Measurements from ENCODE around the gene EPHB4. TPM values are rescaled to one million over a fixed set of nuclear protein-coding genes. Genes with fewer than 3 reads are reported as not detected.
"Not testable (repeated sequence)": the region's sequence is repeated elsewhere in the genome, so short reads cannot be mapped to it uniquely, and the experiment has no call there.

Gene EPHB4
- total RNA-seq, 2 donors from 2014 or later: 4.1 to 6.4 TPM

GRCh38 chr7:100762841-100763240 lies 64.5 kb downstream of the EPHB4 start:
- H3K36me3 Mint-ChIP-seq (ENCODE audit: low read depth); H3K4me3 Mint-ChIP-seq; H3K9me3 Mint-ChIP-seq; H3K27me3 Mint-ChIP-seq; ATAC-seq (replicated peaks); H3K4me1 Mint-ChIP-seq; H3K27ac Mint-ChIP-seq: not testable (repeated sequence)

DNA sequence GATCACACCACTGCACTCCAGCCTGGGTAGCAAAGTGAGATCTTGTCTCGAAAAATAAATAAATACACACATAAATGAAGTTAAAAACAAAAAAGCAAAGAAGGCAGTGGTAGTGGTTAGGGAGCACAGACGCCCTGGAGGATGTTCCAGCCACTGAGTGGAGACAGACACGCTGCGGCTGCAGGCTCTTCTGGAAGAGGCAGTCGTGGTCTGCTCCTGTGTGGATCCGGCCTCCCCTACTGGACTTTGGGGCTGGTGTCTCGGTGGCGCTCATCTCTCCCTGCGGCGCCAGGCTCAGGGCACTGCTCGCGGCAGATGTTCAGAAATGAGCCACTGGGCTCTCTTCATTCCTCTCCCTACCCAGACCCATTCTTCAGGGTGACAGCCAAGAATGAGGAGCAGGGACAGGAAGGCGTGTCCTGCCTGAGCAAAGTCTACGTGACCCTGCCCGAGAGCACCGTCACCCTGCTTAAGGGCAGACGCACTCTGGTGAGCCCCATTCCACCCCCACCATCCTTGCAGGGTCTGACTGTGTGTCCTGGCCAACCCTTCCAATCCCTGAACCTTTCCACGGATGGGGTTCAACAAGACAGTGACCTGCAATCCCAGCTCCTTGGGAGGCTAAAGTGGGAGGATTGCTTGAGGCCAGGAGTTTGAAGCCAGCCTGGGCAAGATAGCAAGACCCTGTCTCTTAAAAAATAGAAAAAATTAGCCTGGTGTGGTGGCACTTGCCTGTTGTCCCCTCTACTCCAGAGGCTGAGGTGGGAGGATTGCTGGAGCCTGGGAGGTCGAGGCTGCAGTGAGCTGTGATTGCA lies 67.8 kb downstream of the EPHB4 start:
- H3K27me3 Mint-ChIP-seq: no peaks in the 10 kb centered on the region
- ATAC-seq (replicated peaks): no peak
- no peak overlapping the region for H3K27ac Mint-ChIP-seq
- H3K36me3 Mint-ChIP-seq (ENCODE audit: low read depth): no peaks in the 10 kb centered on the region
- H3K4me1 Mint-ChIP-seq: no peaks in the 10 kb centered on the region
- no peak overlapping the region for H3K4me3 Mint-ChIP-seq
- no peaks in the 10 kb centered on the region for H3K9me3 Mint-ChIP-seq

- Mint-ChIP-seq H3K27me3 (peaks cover 18% of the 10 kb centered on the region), H3K36me3 (ENCODE audit: low read depth) (no peaks in the 10 kb centered on the region), H3K27ac (no peak overlapping the region), H3K4me1 (no peaks in the 10 kb centered on the region), H3K9me3 (no peaks in the 10 kb centered on the region), H3K4me3 (no peak overlapping the region)
- no peak for ATAC-seq (replicated peaks)
Observed at GRCh38 chr7:100753750-100754149, 73.6 kb downstream of the EPHB4 start.

DNA sequence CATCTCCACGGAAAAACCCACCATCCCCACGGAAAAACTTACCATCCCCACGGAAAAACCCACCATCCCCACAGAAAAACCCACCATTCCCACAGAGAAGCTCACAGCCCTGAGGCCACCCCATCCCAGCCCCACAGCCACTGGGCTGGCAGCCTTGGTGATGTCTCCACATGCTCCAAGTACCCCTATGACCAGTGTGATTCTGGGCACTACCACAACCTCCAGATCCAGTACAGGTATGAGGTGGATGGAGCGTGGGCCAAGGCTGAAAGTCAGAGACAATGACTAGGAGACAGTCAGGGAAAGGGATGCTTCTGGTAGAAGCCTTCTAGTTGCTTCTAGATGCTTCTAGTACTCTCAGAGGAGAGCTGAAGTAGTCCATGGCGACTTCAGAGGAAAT lies 74.3 kb downstream of the EPHB4 start:
- Mint-ChIP-seq H3K9me3 (no peaks in the 10 kb centered on the region), H3K4me3 (no peak overlapping the region), H3K27ac (peak overlapping the region; percentile 31), H3K36me3 (ENCODE audit: low read depth) (no peaks in the 10 kb centered on the region), H3K4me1 (no peaks in the 10 kb centered on the region), H3K27me3 (peaks cover 22% of the 10 kb centered on the region)
- peak; percentile 31 for ATAC-seq (replicated peaks)

Other genes starting within 250 kb of the EPHB4 start
- gene LRCH4, start 241.4 kb downstream of the EPHB4 start, total RNA-seq: 10 to 100 TPM; 81.1 to 96.4 TPM
- 1 to 10 TPM; 1.5 to 5.6 TPM for gene FBXO24, start 241.2 kb downstream of the EPHB4 start, total RNA-seq
- 10 to 100 TPM; 10.7 to 22.2 TPM for gene PCOLCE, start 225.2 kb downstream of the EPHB4 start, total RNA-seq
- gene MOSPD3, start 215.0 kb downstream of the EPHB4 start, total RNA-seq: 10 to 100 TPM; 21.0 to 32.7 TPM
- 10 to 100 TPM; 30.8 to 39.4 TPM for gene TFR2, start 186.0 kb downstream of the EPHB4 start, total RNA-seq
- gene ACTL6B, start 171.1 kb downstream of the EPHB4 start, total RNA-seq: not detected
- 100 to 1,000 TPM; 181 to 271 TPM for gene GNB2, start 153.8 kb downstream of the EPHB4 start, total RNA-seq
- 10 to 100 TPM; 40.2 to 53.1 TPM for gene GIGYF1, start 133.3 kb downstream of the EPHB4 start, total RNA-seq
- 10 to 100 TPM; 29.6 to 68.9 TPM for gene POP7, start 121.4 kb downstream of the EPHB4 start, total RNA-seq
- not detected for gene EPO, start 107.1 kb downstream of the EPHB4 start, total RNA-seq
- not detected for gene ZAN, start 93.9 kb downstream of the EPHB4 start, total RNA-seq
- 10 to 100 TPM; 15.7 to 30.1 TPM for gene SLC12A9, start 25.2 kb upstream of the EPHB4 start, total RNA-seq
- 10 to 100 TPM; 36.5 to 43.5 TPM for gene TRIP6, start 39.9 kb upstream of the EPHB4 start, total RNA-seq
- 100 to 1,000 TPM; 208 to 255 TPM for gene SRRT, start 47.6 kb upstream of the EPHB4 start, total RNA-seq
- gene UFSP1, start 62.2 kb upstream of the EPHB4 start, total RNA-seq: 1 to 10 TPM in 1 of 2 donors, under 1 TPM in 1; 0.79 to 3.2 TPM
- gene ACHE, start 68.4 kb upstream of the EPHB4 start, total RNA-seq: not detected
- gene MUC3A, start 122.0 kb upstream of the EPHB4 start, total RNA-seq: under 1 TPM in 1 of 2 donors, not detected in 1; 0.11 TPM
- under 1 TPM; 0.79 to 0.93 TPM for gene MUC12, start 142.0 kb upstream of the EPHB4 start, total RNA-seq
- not detected for gene MUC17, start 192.6 kb upstream of the EPHB4 start, total RNA-seq

Data from activated T-helper 17 cell treated with anti-CD3 and anti-CD28 coated beads, Interleukin-2, amount 50 U/mL, for 72 hours (primary cell).